A549 (cell line): Measurements from ENCODE around the gene SPAST. TPM values are rescaled to one million over a fixed set of nuclear protein-coding genes. Genes with fewer than 3 reads are reported as not detected.

ENCODE experiments used
- ATAC-seq, 2 experiments: fragments of 200-7000 bp in 1 of 2; fragments of >200 bp in 1 of 2; cut with Nextera tagmentation in 1 of 2; cut with Tn5 transposase in 1 of 2; 3 replicates each; pipeline versions ENCODE4 v1.8.0 to v1.9.1; 2018 to 2020; ENCODE audit warnings: mild to moderate bottlenecking in 1 of 2, moderate library complexity in 1 of 2
- CTCF ChIA-PET: fragments of 300-600 bp; sonication (Branson Sonifier 250); formaldehyde crosslinking; extraction: SDS; loops from one replicate; lab custom pipeline; 2021; ENCODE audit warnings: antibody characterized with exemption, inconsistent platforms; lab: Yijun Ruan, JAX
- POLR2A ChIA-PET: fragments of 350-600 bp; formaldehyde crosslinking; extraction: SDS; loops from one replicate; lab custom pipeline; 2021; ENCODE audit warnings: antibody characterized with exemption, inconsistent platforms; lab: Yijun Ruan, JAX
- DNase-seq, 2 experiments: peaks; one replicate each; pipeline versions ENCODE4 v3.0.0 to v3.0.0-alpha.2; 2011 to 2016; ENCODE audit warnings: low read depth in 1 of 2, low spot score in 1 of 2
- FAIRE-seq: peaks from 2 replicates; lab custom pipeline; 2011; peaks lifted over from hg19 to GRCh38; lab: Jason Lieb, UNC
- H3K27ac ChIP-seq, 2 experiments: fragments of >200 bp; sonication (Bioruptor Twin); formaldehyde crosslinking; 3 replicates each; pipeline ENCODE4 v1.5.1; 2016 to 2017
- H3K4me1 ChIP-seq: fragments of >200 bp; sonication (Bioruptor Twin); formaldehyde crosslinking; 3 replicates; pipeline ENCODE4 v1.6.1; 2016
- H3K4me2 ChIP-seq: fragments of >200 bp; sonication (Bioruptor Twin); formaldehyde crosslinking; 3 replicates; pipeline ENCODE4 v1.6.1; 2016
- H3K4me3 ChIP-seq: fragments of >200 bp; sonication (Bioruptor Twin); formaldehyde crosslinking; 3 replicates; pipeline ENCODE4 v1.5.1; 2016
- H3K9me3 ChIP-seq: fragments of >200 bp; sonication (Bioruptor Twin); formaldehyde crosslinking; 3 replicates; pipeline ENCODE4 v1.6.1; 2016
- ATOH8 ChIP-seq: fragments of 250-450 bp; sonication (Bioruptor Pico); IDR thresholded peaks from 2 replicates; pipeline ENCODE4 v1.5.0; 2020; ENCODE audit warnings: low read depth, mild to moderate bottlenecking, moderate library complexity
- BCL3 ChIP-seq: fragments of >200 bp; sonication (Bioruptor Twin); formaldehyde crosslinking; IDR thresholded peaks from 3 replicates; pipeline ENCODE4 v1.6.1; 2016
- BHLHE40 ChIP-seq: IDR thresholded peaks from 2 replicates; pipeline ENCODE4 v1.6.1; 2012; ENCODE audit warnings: low read depth, low read length, inconsistent platforms
- CEBPB ChIP-seq, 2 experiments: fragments of >200 bp in 1 of 2; sonication (Bioruptor Twin) in 1 of 2; formaldehyde crosslinking in 1 of 2; IDR thresholded peaks; 2 replicates each; pipeline ENCODE4 v1.6.1; 2012 to 2016
- CHD2 ChIP-seq: fragments of 150-350 bp; IDR thresholded peaks from 2 replicates; pipeline ENCODE4 v1.6.1; 2014; ENCODE audit warnings: low read length; ENCODE audit not compliant: partially characterized antibody
- EHMT2 ChIP-seq: fragments of 200-600 bp; sonication (generic); IDR thresholded peaks from 2 replicates; pipeline ENCODE4 v1.6.1; 2016; ENCODE audit warnings: antibody characterized with exemption, low read depth, mild to moderate bottlenecking, moderate library complexity
- HES2 ChIP-seq: fragments of >200 bp; sonication (Bioruptor Twin); formaldehyde crosslinking; IDR thresholded peaks from 2 replicates; pipeline ENCODE4 v1.6.1; 2016
- HEYL ChIP-seq: fragments of 250-450 bp; sonication (Bioruptor Pico); IDR thresholded peaks from 2 replicates; pipeline ENCODE4 v1.8.0; 2021; ENCODE audit warnings: mild to moderate bottlenecking, moderate library complexity
- JUN ChIP-seq, 2 experiments: fragments of >200 bp; sonication (Bioruptor Twin); formaldehyde crosslinking; IDR thresholded peaks; 2 replicates in 1 of 2; 3 replicates in 1 of 2; pipeline ENCODE4 v1.6.1; 2016 to 2017
- NFE2L2 ChIP-seq: fragments of 150-350 bp; conservative IDR thresholded peaks from 2 replicates; pipeline ENCODE4 v1.6.1; 2014; ENCODE audit warnings: low read length
- NPAS2 ChIP-seq: fragments of 250-450 bp; sonication (Bioruptor Pico); IDR thresholded peaks from 2 replicates; pipeline ENCODE4 v1.8.0; 2022; ENCODE audit warnings: mild to moderate bottlenecking, moderate library complexity, borderline replicate concordance
- NR3C1 ChIP-seq: fragments of >200 bp; sonication (Bioruptor Twin); formaldehyde crosslinking; IDR thresholded peaks from 3 replicates; pipeline ENCODE4 v1.6.1; 2017
- POLR2A ChIP-seq: IDR thresholded peaks from 2 replicates; pipeline ENCODE4 v1.6.1; 2012; ENCODE audit warnings: mild to moderate bottlenecking, low read length
- RAD21 ChIP-seq, 2 experiments: fragments of >200 bp in 1 of 2; sonication (Bioruptor Twin) in 1 of 2; formaldehyde crosslinking in 1 of 2; IDR thresholded peaks in 1 of 2; conservative IDR thresholded peaks in 1 of 2; 2 replicates in 1 of 2; 3 replicates in 1 of 2; pipeline ENCODE4 v1.6.1; 2012 to 2018; ENCODE audit warnings: inconsistent platforms in 1 of 2
- RARB ChIP-seq: fragments of 250-450 bp; sonication (Bioruptor Pico); IDR thresholded peaks from 2 replicates; pipeline ENCODE4 v1.8.0; 2021; ENCODE audit warnings: mild to moderate bottlenecking, moderate library complexity
- REST ChIP-seq: fragments of 200-600 bp; sonication (generic); IDR thresholded peaks from 2 replicates; pipeline ENCODE4 v1.6.1; 2016; ENCODE audit warnings: antibody characterized with exemption, mild to moderate bottlenecking, moderate library complexity
- RFX5 ChIP-seq: fragments of 450-650 bp; IDR thresholded peaks from 2 replicates; pipeline ENCODE4 v1.7.1; 2014; ENCODE audit warnings: antibody characterized with exemption, mild to moderate bottlenecking, moderate library complexity
- SREBF2 ChIP-seq: fragments of 450-650 bp; IDR thresholded peaks from 2 replicates; pipeline ENCODE4 v1.6.1; 2014; ENCODE audit warnings: mild to moderate bottlenecking, moderate library complexity
- TFCP2L1 ChIP-seq: fragments of 250-450 bp; sonication (Bioruptor Pico); IDR thresholded peaks from 2 replicates; pipeline ENCODE4 v1.5.0; 2021; ENCODE audit warnings: mild to moderate bottlenecking
- TP53 ChIP-seq: fragments of 250-450 bp; sonication (Bioruptor Pico); IDR thresholded peaks from 2 replicates; pipeline ENCODE4 v1.5.0; 2021; ENCODE audit warnings: mild to moderate bottlenecking, moderate library complexity
- ZC3H11A ChIP-seq: fragments of 450-650 bp; IDR thresholded peaks from 2 replicates; pipeline ENCODE4 v1.6.1; 2014; ENCODE audit warnings: antibody characterized with exemption, mild to moderate bottlenecking
- ZFP36 ChIP-seq: fragments of 450-650 bp; IDR thresholded peaks from 2 replicates; pipeline ENCODE4 v1.6.1; 2014; ENCODE audit warnings: borderline replicate concordance; ENCODE audit not compliant: partially characterized antibody
- WGBS: methylation state at CpG from one replicate; pipeline ENCODE4 v1.1.6; 2017; ENCODE audit errors: missing lambda C conversion rate; 5-methylcytosine and 5-hydroxymethylcytosine counted together
- polyA plus RNA-seq, 4 experiments: library from polyadenylated mRNA; depleted of rRNA in 3 of 4; stranded (reverse); fragments of >200 nt; fragmentation: RNase III in 1 of 4; extraction: RNeasy Plus Mini Kit Qiagen cat#74134 plus additional on column Dnase treatment in 1 of 4; gene quantifications; 2 replicates in 3 of 4; 3 replicates in 1 of 4; pipeline ENCODE4 v1.2.3, GENCODE V29; 2011 to 2017

Gene SPAST
- polyA plus RNA-seq, 2 of the 4 experiments (the other 2 are of a cell fraction), result 18.7 to 36.3 TPM

- peaks cover 8% of the 10 kb centered on the region for H3K4me1 ChIP-seq
- CTCF ChIA-PET, result no interaction called here
- FAIRE-seq (no peak), DNase-seq (no peak), ATAC-seq (no peak)
- TF ChIP-seq RFX5, result no peak
- TF ChIP-seq SREBF2, result no peak
- no peak for TF ChIP-seq RARB (CRISPR knock-in tag)
- TF ChIP-seq EHMT2, result no peak
- TF ChIP-seq CHD2, result no peak
- TF ChIP-seq NR3C1, result no peak
- no peak for TF ChIP-seq POLR2A
- TF ChIP-seq HEYL (CRISPR knock-in tag), result no peak
- no peak for TF ChIP-seq CEBPB (IDR thresholded peaks at IDR 0.05)
- TF ChIP-seq JUN (IDR thresholded peaks at IDR 0.05), result no peak
- TF ChIP-seq ZC3H11A, result no peak
- TF ChIP-seq BHLHE40, result no peak
- TF ChIP-seq ZFP36, result no peak
- TF ChIP-seq NFE2L2, result no peak
- TF ChIP-seq TP53, result no peak
- no peak for TF ChIP-seq REST
- no peak for TF ChIP-seq ATOH8
- TF ChIP-seq BCL3, result no peak
- no peak overlapping the region for H3K4me2 ChIP-seq
- H3K4me3 ChIP-seq, result no peak overlapping the region
- 78% methylated on average over 2 of the region's 2 CpGs for WGBS
- H3K27ac ChIP-seq, result no peak overlapping the region
- H3K9me3 ChIP-seq, result no peaks in the 10 kb centered on the region
- POLR2A ChIA-PET, result no interaction called here
These were observed 105.2 kb downstream of the SPAST start for GRCh38 chr2:32168513-32168912.

- no peaks in the 10 kb centered on the region for H3K9me3 ChIP-seq
- no peak overlapping the region for H3K27ac ChIP-seq
- ATAC-seq (no peak), DNase-seq (no peak), FAIRE-seq (no peak)
- H3K4me1 ChIP-seq, result no peaks in the 10 kb centered on the region
- no peak overlapping the region for H3K4me3 ChIP-seq
- POLR2A ChIA-PET, result no interaction called here
- CTCF ChIA-PET, result no interaction called here
- TF ChIP-seq HEYL (CRISPR knock-in tag) (no peak), NPAS2 (CRISPR knock-in tag) (no peak), JUN (IDR thresholded peaks at IDR 0.05) (no peak), HES2 (no peak), RAD21 (conservative IDR thresholded peaks at IDR 0.05 in 1 of 2, IDR thresholded peaks at IDR 0.05 in 1 of 2) (no peak), TFCP2L1 (CRISPR knock-in tag) (no peak)
- 91% methylated on average over 2 of the region's 2 CpGs for WGBS
- H3K4me2 ChIP-seq, result no peak overlapping the region
These were observed 109.5 kb downstream of the SPAST start for GRCh38 chr2:32172870-32173269.
